ENCODE data around the gene GAN.

The GAN gene, protein sequence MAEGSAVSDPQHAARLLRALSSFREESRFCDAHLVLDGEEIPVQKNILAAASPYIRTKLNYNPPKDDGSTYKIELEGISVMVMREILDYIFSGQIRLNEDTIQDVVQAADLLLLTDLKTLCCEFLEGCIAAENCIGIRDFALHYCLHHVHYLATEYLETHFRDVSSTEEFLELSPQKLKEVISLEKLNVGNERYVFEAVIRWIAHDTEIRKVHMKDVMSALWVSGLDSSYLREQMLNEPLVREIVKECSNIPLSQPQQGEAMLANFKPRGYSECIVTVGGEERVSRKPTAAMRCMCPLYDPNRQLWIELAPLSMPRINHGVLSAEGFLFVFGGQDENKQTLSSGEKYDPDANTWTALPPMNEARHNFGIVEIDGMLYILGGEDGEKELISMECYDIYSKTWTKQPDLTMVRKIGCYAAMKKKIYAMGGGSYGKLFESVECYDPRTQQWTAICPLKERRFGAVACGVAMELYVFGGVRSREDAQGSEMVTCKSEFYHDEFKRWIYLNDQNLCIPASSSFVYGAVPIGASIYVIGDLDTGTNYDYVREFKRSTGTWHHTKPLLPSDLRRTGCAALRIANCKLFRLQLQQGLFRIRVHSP

DNA sequence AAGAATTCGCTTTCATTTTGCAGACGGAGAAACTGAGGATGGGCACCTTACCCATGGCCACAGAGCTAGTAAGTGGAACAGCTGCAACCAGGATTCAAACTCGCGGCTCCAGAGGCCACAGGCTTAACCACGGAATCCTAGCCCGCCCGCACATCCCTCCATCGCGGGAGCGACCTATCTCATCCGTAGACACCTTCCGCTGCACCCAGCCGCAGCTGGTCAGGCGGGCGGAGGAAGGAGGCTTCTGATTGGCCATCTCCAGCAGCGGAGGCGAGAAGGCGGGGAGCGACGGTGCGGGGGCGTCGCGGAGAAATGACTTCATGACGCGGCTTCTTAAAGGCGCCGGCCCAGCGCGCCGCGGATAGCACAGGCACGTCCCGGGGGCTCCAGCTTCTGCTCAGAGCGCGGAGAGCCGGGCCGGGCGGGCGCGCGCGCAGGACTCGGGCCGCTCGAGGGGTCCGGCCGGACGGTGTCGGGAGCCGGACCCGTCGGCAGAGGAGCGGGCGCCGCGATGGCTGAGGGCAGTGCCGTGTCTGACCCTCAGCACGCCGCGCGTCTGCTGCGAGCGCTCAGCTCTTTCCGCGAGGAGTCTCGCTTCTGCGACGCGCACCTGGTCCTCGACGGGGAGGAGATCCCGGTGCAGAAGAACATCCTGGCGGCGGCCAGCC lies at the start of gene GAN:
Gene GAN (plus strand): TSS at position 360 of the 668 bp plus-strand sequence. CDS start 152 bp downstream, at position 512.
- DNase-seq, result peak; percentile 24 to 98 (median 93)

DNA sequence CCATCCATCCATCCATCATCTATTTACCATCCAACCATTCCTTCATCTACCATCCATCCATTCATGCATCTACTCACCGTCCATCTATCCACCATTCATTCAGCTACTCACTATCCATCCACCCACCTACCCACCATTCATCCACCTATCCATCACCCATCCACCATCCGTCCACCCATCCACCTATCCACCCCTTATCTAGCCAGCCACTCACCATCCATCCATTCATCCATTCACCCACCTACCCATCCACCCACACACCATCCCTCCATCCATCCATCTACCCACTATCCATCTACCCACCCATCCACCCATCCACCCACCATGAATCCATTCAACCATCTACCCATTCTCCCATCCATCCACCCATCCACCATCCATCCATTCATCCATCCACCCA lies 49.7 kb upstream of the GAN start:
- DNase-seq, result no peak

DNA sequence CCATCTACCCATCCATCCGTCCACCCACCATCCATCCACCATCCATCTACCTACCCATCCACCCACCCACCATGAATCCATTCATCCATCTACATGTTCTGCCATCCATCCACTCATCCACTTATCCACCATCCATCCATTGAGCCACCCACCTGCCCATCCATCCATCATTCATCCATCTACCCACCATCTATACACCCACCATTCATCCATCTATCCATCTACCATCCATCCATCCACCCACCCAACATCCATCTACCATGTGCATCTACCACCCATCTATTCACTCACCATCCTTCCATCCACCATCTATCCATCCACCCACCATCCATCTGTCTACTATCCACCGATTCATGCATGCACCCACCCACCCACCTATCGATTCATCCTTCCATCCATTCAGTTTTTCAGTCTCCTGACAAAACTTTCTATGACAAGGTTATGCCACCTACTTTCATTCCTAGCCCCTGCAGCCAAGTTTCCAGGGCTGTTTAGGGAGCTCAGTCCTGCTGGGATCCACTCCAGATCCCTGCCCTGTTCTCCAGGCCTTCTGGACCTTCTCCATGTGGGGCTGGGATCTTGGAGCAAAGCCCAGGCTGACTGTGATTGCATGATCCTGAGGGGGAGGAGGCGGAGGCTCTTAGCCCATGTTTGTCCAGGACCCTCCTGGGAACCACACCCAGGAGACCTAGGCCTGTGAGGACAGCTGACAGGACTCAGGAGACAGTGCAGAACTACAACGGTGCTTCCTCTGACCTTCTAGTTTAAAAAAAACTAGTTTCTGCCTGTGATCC lies 48.9 kb upstream of the GAN start:
- DNase-seq, result peak in 39 of 56 donors; percentile 2 to 74 (median 28)

DNA sequence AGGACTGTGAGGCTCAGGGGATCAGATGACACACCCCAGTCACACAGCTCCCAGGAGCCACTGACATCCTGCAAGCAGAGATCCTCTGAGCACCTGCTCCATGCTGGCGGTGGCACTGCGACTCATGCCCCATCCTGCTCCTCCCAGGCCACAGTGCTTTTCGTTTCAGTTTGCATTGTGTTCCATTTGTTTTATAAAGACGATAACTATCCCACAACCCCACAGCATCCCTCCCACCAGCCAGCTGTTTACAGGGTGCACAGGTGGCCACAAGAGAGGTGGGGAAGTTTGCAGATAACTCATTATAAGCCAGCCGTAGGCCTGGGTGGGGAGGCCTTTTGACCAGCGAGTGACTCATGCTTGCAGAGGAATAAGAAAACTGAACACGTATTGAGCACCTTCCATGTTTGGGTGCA lies 48.1 kb upstream of the GAN start:
- DNase-seq, result no peak

DNA sequence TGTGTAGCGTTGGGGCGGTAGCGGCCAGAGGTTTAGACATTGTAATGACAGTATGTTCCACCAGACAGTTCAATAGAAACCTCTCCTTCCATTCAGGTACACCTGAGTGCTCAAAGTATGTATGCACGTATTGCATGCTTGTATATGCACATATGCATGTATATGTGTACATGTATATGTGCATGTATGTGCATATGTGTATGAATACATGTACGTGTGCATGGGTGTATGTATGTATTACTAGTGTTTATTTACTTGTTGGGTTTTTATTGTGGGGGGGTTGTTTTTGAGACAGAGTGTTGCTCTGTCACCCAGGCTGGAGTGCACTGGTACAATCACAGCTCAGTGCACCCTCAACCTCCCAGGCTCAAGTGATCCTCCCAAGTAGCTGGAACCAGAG lies 46.3 kb upstream of the GAN start:
- DNase-seq, result no peak

DNA sequence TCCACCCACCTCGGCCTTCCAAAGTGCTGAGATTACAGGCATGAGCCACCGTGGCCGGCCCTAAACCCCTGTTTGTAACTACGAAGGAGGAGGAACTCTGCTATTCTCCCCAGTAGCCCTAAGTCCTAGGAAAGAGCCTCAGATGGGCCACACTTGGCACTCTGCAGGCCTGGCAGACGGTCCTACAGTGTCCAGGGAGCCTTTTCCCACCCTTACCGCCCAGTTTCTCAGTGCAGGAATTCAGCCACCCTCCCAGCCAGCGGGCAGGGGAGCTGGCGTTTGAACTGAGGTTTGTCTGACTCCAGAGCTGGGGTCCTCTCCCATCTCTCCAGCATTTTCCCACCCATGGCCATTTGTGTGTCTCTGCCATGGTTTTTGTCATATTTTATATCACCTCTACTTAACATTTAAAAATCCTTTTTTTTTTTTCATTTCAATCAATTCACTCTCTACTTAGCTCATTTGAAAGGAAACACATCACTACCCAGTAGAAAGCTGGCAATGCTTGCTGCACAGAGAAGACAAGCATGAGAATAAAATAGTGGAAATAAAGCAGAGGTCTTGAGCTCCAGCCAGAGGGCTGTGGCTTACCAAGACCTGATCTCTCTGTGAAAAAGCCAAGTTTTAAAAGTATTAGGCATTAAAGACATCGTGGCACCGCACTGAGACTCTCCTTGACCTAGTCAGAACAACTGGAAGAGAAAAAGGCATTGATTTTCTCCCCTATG lies 41.4 kb upstream of the GAN start:
- peak in 17 of 56 donors; percentile 3 to 38 (median 14) for DNase-seq

DNA sequence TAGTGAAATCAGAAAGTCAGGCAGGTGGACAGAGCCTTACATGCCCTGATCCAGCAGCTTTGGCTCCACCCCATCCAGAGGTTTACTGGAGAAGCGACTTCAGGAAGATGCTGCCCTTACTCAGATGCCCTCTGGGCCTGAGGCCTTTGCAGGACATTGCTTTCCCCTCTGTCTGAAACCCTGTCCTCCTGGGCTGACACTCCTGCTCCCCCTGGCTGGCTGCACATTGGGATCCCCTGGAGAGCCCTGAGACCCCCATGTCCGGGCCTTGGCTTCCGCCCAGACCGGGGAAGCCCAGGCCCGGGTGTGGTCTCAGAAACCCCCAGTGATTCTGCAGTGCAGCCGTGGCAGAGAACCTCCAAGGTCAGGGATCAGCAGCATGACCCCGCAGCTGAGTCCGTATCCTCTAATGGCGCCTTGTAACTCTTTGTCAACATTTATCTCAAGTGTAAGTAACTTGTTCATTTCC lies 39.7 kb upstream of the GAN start:
- DNase-seq, result no peak

DNA sequence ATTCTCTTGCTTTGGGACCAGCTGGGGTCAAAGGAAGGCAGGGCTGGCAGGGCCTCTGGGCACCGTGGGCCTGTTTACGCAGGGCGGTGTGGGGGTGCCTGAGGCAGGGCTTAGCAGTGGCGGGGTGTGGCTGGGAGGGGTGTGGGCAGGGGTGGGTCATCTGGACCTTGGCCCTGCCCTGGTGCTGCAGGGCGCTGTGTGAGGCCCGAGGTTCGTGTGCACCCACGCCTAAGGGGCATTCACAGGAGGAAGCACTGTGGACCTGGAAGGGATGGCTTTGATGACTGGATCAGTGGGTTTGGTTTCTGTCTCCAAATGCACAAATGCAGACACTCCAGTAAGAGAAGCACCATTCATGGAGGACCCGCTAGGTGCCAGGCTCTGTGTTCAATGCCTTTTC lies 39.0 kb upstream of the GAN start:
- no peak for DNase-seq

DNA sequence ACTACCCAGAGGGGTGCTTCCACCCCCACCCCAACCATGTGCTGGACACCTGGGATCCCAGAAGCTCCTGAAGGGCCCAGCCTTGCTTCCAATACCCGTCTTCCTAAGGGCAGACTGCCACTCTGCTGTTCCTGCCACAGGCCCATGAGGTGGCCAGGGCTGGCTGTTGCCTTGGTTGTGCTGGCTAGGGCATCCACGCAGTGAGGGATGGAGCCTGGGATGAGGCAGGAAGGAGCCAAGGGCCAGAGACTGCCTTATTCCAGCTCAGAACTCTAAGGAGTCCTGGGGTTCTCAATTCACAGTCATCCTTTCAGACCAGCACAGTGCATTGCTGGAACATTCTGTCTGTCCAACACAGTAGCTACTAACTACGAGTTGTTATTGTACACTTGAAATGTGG lies 38.4 kb upstream of the GAN start:
- peak in 38 of 56 donors; percentile 5 to 69 (median 28) for DNase-seq

DNA sequence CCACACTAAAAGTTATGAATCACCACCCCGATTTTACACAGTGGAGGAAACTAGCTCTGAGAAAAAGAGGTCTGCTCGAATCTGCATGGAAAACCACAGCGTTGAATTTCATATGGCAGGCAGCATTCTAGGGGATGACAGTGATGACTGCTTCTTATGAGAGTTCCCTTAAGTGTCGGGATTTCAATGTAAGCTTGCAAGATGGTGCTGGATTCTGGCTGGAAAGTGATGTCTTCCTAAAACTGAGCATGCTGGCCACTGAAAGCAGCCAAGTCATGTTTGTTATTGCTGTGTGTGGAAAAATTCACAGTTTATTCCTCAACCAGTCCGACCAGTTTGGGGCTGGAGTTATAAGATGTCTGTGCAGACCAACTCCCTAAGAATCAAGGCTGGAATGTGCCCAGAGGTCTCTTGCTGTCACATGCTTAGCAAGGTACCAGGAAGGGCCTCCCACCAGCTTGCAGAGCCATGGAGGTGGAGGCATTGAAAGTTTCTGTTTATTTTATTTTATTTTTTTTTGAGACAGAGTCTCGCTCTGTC lies 37.2 kb upstream of the GAN start:
- DNase-seq, result no peak

DNA sequence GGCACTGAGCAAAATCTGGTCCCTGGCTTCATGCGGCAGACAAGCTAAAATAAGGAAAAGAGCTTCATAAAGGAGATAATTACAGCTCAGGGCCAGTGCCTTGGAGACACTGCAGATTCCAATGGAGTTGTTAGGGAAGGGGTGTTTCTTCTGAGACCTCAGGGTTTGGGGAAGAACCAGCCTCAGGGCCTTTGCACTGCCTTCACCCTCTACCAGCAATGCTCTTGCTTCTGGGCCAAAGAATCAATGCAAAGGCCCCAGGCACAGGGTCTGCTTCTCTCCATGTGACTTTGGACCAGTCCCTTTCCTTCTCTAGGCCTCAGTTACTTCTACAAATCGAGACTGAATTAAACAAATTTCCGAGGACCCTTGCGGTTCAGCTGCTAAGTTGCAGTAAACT lies 36.2 kb upstream of the GAN start:
- DNase-seq, result no peak

DNA sequence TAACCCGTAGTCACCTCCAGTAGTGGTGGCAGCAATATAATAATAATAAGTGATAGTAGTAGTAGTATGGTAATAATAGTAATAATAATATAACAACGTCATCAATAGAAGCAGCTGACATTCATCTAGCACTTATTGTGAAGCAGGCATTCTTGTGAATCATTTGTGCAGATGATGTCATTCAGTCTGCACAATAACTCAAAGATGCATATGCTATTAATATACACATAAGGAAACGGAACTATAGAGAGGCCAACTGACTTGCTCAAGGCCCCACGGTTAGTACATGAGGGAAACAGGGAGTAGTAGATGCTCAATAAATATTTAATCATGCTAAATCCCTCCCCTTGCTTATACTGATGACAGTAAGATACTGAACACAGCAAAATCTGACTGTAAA lies 35.4 kb upstream of the GAN start:
- no peak for DNase-seq

DNA sequence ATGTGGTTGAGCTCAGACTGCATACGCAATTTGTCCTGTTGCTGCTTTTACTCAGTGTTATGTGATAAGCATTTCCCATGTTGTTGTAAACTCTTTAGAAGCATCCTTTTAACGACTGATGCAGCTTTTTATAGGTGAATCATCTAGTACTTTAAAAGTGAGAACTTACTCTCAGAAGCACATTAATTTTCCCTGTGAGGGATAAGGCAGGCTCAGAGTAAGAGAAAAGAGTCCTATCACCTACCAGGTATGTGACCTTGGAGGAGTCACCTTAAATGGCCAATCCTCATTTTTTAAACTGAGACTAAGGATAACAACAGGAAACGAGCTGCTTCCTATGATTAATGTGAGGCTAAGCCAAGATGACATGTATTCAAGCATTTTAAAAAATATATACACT lies 34.4 kb upstream of the GAN start:
- DNase-seq, result no peak

DNA sequence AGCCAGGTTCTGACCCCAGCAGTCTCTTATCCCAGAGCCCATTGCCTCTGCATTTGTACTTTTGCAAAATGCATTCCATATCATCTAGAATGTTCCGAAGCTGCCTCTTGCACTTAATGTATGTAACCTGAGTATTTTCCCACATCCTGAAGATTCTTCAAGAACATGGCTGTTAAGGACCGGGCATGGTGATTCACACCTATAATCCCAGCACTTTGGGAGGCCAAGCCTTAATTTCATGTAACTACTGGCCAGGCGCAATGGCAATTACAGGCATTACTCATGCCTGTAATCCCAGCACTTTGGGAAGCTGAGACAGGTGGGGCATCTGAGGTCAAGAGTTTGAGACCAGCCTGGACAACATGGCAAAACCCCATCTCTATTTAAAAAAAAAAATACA lies 31.7 kb upstream of the GAN start:
- no peak for DNase-seq

DNA sequence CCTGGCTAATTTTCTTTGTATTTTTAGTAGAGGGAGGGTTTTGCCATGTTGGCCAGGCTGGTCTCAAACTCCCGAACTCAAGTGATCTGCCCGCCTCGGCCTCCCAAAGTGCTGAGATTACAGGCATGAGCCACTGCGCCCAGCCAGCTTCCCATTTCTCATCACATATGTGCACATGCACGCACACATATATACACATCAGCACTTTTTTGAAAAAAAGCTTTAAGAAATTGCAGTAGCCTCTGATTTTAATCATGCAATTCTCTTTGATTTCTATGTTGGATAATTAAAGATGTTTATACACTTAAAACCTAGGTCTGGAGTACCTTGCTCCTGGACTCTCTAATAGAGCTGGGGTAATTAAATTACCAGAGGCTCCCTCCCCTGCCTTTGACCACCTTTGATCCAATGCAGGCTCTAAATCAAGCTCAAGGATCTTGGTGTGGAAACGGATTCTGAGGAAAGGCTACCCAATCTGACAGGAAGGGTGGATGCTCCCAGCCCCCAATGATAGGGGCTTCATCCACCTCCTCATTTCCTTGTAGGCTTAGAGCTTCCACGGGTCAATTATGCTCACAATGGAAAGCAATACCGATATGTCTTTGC lies 29.7 kb upstream of the GAN start:
- no peak for DNase-seq

DNA sequence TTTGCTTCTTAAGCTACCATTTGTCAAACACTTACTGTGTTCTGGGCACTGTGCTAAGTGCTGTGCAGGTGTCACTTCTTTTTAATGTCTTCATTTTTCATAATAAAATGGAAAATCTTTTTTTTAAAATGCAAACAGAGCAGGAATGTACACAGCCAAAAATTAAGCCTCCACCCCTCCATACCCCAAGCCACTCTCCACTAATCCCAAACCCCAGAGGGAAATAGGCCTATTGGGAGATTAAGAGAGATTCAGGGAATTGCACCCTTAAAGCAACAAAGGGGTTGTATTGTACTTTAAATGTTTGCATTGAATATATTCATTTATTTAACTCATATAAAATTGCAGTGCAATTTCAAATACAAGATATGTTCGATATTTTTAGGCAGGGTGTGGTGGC lies 28.6 kb upstream of the GAN start:
- DNase-seq, result no peak

DNA sequence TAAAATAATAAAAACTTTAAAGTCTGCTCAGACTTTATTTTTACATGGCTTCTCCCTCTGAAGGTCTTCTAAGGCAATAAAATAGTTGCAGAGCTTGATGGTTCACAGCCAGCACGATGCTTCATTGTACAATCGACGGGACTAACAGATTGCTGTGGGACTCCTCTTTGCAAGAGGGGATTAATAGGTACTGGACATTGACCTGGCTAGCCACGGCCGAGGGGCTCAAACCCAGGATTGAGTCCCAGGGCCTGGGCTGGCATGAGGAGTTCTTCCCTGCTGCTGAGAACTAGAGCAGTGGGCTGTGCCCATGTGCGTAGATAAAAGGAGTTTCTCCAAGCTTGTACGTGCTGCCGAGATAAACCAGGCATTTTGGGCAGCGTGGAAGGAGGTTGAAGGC lies 23.6 kb upstream of the GAN start:
- no peak for DNase-seq

DNA sequence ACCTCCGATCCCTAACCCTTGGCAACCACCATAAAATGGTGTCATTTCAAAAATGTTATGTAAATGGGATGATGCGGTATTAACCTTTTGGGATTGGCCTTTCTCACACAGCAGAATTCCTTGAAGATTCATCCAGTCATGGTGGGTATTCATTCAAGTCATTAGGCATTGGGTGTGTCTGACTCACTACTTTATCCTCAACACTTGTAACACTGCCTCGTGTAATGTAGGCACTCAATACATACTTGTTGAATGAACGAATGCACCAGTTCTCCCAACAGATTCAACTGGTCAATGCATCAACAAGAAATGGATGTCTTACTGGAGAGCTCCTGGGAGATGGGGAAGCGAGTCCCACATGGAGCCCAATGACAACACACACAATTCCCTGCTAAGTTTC lies 21.8 kb upstream of the GAN start:
- no peak for DNase-seq

DNA sequence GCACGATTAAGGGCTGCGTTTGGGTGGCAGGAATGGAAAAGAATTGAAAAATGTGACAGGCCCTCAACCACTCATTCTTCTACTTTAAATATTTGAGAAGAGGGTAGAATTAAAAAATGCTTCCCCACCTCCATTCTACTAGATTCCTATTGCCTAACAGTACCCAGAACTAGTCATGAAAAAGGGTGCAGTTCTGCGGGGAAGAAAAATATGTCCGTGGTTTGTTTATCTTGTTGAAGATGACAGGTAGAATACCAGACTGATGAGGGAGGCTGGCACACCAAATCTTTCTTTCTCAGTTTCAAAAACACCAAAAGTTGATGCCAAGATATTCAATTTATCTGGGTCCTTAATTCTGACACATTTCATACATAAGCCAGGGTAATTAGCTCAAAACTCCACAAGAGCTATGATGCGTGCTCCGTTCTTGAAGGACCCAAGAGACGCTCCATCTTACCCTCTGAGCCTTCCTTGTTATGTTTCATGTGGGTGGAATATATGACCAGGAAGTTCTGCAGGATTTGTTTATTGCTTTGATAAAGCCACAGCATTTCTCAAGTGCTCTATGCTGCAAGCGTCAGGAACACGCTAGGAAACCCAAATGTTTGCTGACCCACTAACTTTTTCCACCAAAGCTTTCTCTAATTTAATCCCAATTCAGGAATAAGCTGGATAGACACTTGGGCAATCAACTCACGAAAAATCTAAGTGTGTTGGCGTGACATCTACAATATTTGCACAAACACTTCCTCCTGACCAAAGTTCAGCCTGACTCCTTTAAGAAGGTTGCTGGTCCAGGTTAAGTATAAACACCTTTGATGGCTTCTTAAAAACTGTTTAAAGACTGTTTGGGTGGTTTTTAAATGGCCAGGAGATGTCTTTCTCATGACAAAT lies 20.6 kb upstream of the GAN start:
- DNase-seq, result no peak
